DND-41 (cell line): ENCODE data around the gene GATM.

Experiments used
- ATAC-seq: fragments of 200-7000 bp; cut with Tn5 transposase; 3 replicates; pipeline ENCODE4 v1.9.1; 2021; ENCODE audit warnings: low read depth; ENCODE audit not compliant: insufficient read depth
- DNase-seq: peaks from one replicate; pipeline ENCODE4 v3.0.0-alpha.2; 2020
- H2AFZ ChIP-seq: 2 replicates; pipeline ENCODE4 v1.6.0; 2012; ENCODE audit warnings: low read depth, low read length
- H3K27ac ChIP-seq: 2 replicates; pipeline ENCODE4 v1.5.1; 2012; ENCODE audit warnings: low read length, inconsistent platforms
- H3K27me3 ChIP-seq: fragments of 200-600 bp; sonication (generic); 2 replicates; pipeline ENCODE4 v1.6.0; 2012; ENCODE audit warnings: low read length, mild to moderate bottlenecking, inconsistent platforms; ENCODE audit not compliant: insufficient read depth, poor library complexity
- H3K36me3 ChIP-seq: 2 replicates; pipeline ENCODE4 v1.5.1; 2012; ENCODE audit warnings: low read length, inconsistent platforms; ENCODE audit not compliant: insufficient read depth
- H3K4me1 ChIP-seq: 2 replicates; pipeline ENCODE4 v1.5.1; 2012; ENCODE audit warnings: mild to moderate bottlenecking, low read length; ENCODE audit not compliant: insufficient read depth
- H3K4me2 ChIP-seq: 2 replicates; pipeline ENCODE4 v1.6.0; 2012; ENCODE audit warnings: mild to moderate bottlenecking, moderate library complexity, low read length, inconsistent platforms; ENCODE audit not compliant: insufficient read depth
- H3K4me3 ChIP-seq, 2 experiments: fragments of 200-600 bp in 1 of 2; shearing (Covaris generic) in 1 of 2; 2 replicates each; pipeline ENCODE4 v1.5.1; 2012 to 2016; ENCODE audit warnings: inconsistent platforms in 2 of 2, low read length in 2 of 2, mild to moderate bottlenecking in 2 of 2, low read depth in 1 of 2, moderate library complexity in 1 of 2
- H3K79me2 ChIP-seq: 2 replicates; pipeline ENCODE4 v1.6.0; 2012; ENCODE audit warnings: low read length, inconsistent platforms; ENCODE audit not compliant: insufficient read depth
- H3K9ac ChIP-seq: 2 replicates; pipeline ENCODE4 v1.6.0; 2012; ENCODE audit warnings: low read depth, mild to moderate bottlenecking, inconsistent platforms, low read length, moderate library complexity
- H3K9me3 ChIP-seq: 2 replicates; pipeline ENCODE4 v1.5.1; 2012; ENCODE audit warnings: low read length, moderate library complexity, mild to moderate bottlenecking, inconsistent platforms; ENCODE audit not compliant: insufficient read depth, severe bottlenecking
- H4K20me1 ChIP-seq: 2 replicates; pipeline ENCODE4 v1.6.0; 2012; ENCODE audit warnings: low read length; ENCODE audit not compliant: insufficient read depth
- CTCF ChIP-seq: IDR thresholded peaks from 2 replicates; pipeline ENCODE4 v1.5.1; 2012; ENCODE audit warnings: borderline replicate concordance, low read length, moderate library complexity, mild to moderate bottlenecking; ENCODE audit not compliant: poor library complexity, severe bottlenecking; ENCODE audit errors: extremely low read depth
- EZH2 ChIP-seq: IDR thresholded peaks from 3 replicates; pipeline ENCODE4 v1.6.1; 2012; ENCODE audit warnings: borderline replicate concordance, low read depth, mild to moderate bottlenecking, moderate library complexity, low read length, inconsistent platforms; ENCODE audit not compliant: severe bottlenecking

Gene GATM

GRCh38 chr15:45397116-45397665 is 18.8 kb upstream of the GATM start:
- H3K79me2 ChIP-seq = peaks cover 4% of the 10 kb centered on the region; the same call in 1 of the 2 replicates
- TF ChIP-seq CTCF = no peak
- TF ChIP-seq EZH2 = no peak
- H3K9ac ChIP-seq = no peak overlapping the region
- no peaks in the 10 kb centered on the region for H3K27me3 ChIP-seq
- H2AFZ ChIP-seq = no peak overlapping the region
- no peaks in the 10 kb centered on the region for H4K20me1 ChIP-seq
- no peaks in the 10 kb centered on the region for H3K36me3 ChIP-seq
- H3K4me2 ChIP-seq = no peak overlapping the region
- no peak overlapping the region for H3K27ac ChIP-seq
- no peaks in the 10 kb centered on the region for H3K9me3 ChIP-seq
- peaks cover 10% of the 10 kb centered on the region for H3K4me1 ChIP-seq
- no peak overlapping the region for H3K4me3 ChIP-seq
- no peak for DNase-seq
- ATAC-seq = no peak

GRCh38 chr15:45395943-45396342 is 17.6 kb upstream of the GATM start:
- no peak overlapping the region for H3K4me3 ChIP-seq
- ATAC-seq = no peak
- no peaks in the 10 kb centered on the region for H3K9me3 ChIP-seq
- TF ChIP-seq EZH2 (no peak), CTCF (no peak)
- H3K36me3 ChIP-seq = no peaks in the 10 kb centered on the region
- H3K4me1 ChIP-seq = peaks cover 2% of the 10 kb centered on the region
- DNase-seq = no peak
- no peak overlapping the region for H3K27ac ChIP-seq
- no peaks in the 10 kb centered on the region for H3K79me2 ChIP-seq
- H3K27me3 ChIP-seq = no peaks in the 10 kb centered on the region
- H2AFZ ChIP-seq = no peak overlapping the region
- H3K4me2 ChIP-seq = no peak overlapping the region
- no peaks in the 10 kb centered on the region for H4K20me1 ChIP-seq
- H3K9ac ChIP-seq = no peak overlapping the region

DNA sequence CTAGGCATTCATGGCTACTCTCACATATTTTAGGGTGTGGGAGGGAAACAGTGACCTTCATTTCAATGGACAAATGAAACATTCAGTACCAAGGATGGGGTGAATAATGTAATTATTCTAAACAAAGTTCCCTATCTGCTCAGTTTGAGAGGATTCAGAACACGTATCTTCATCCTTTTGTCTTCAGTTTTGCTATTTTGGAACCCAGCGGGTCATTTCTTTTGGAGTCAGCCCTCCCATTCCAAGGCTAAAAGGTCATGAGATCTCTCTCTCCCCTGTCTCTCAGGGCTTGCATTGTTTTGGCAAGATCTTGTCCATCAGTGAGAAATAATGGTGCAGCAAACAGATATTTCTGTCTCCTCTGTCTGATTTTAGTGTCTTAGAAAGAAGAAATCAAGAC is 16.3 kb upstream of the GATM start:
- no peak overlapping the region for H3K27ac ChIP-seq
- no peaks in the 10 kb centered on the region for H3K27me3 ChIP-seq
- no peaks in the 10 kb centered on the region for H3K9me3 ChIP-seq
- no peaks in the 10 kb centered on the region for H4K20me1 ChIP-seq
- H3K4me2 ChIP-seq = no peak overlapping the region
- H3K36me3 ChIP-seq = no peaks in the 10 kb centered on the region
- H2AFZ ChIP-seq = no peak overlapping the region
- TF ChIP-seq EZH2 (no peak), CTCF (no peak)
- DNase-seq (no peak), ATAC-seq (no peak)
- H3K9ac ChIP-seq = no peak overlapping the region
- H3K79me2 ChIP-seq = no peaks in the 10 kb centered on the region
- no peak overlapping the region for H3K4me3 ChIP-seq
- H3K4me1 ChIP-seq = no peaks in the 10 kb centered on the region

- no peaks in the 10 kb centered on the region for H3K4me1 ChIP-seq
- no peak overlapping the region for H3K4me3 ChIP-seq
- no peak overlapping the region for H2AFZ ChIP-seq
- H3K4me2 ChIP-seq = no peak overlapping the region
- no peaks in the 10 kb centered on the region for H3K27me3 ChIP-seq
- H3K27ac ChIP-seq = no peak overlapping the region
- no peaks in the 10 kb centered on the region for H3K9me3 ChIP-seq
- no peak overlapping the region for H3K9ac ChIP-seq
- no peak for TF ChIP-seq CTCF
- no peak for TF ChIP-seq EZH2
- DNase-seq = no peak
- ATAC-seq = no peak
- no peaks in the 10 kb centered on the region for H4K20me1 ChIP-seq
- H3K36me3 ChIP-seq = no peaks in the 10 kb centered on the region
- H3K79me2 ChIP-seq = no peaks in the 10 kb centered on the region
Measured at GRCh38 chr15:45393851-45394250, 15.5 kb upstream of the GATM start.
